Mesothelial cell of epicardium (in vitro differentiated cells): ENCODE measurements around the gene C15orf40. TPM values are rescaled to one million over a fixed set of nuclear protein-coding genes. Genes with fewer than 3 reads are reported as not detected.
A peak's percentile ranks its signal among the peaks of the same experiment; 100 is the strongest.

Experiments
- DNase-seq, 2 experiments: peaks; one replicate each; pipeline ENCODE4 v3.0.0; 2021; ENCODE audit warnings: low spot score in 2 of 2; ENCODE audit not compliant: unreplicated experiment in 2 of 2
- H3K27ac Mint-ChIP-seq: 2 replicates; pipeline ENCODE4 v1.8.0; 2021; ENCODE audit warnings: mixed read lengths
- H3K27me3 Mint-ChIP-seq: 2 replicates; pipeline ENCODE4 v1.8.0; 2021; ENCODE audit warnings: low read depth, mixed read lengths
- H3K36me3 Mint-ChIP-seq: 2 replicates; pipeline ENCODE4 v1.8.0; 2021; ENCODE audit warnings: mixed read lengths
- H3K4me1 Mint-ChIP-seq: 2 replicates; pipeline ENCODE4 v1.8.0; 2021; ENCODE audit warnings: mixed read lengths
- H3K4me3 Mint-ChIP-seq: 2 replicates; pipeline ENCODE4 v1.8.0; 2021; ENCODE audit warnings: mild to moderate bottlenecking, moderate library complexity, mixed read lengths
- H3K9me3 Mint-ChIP-seq: 2 replicates; pipeline ENCODE4 v1.8.0; 2021; ENCODE audit warnings: mixed read lengths
- CTCF ChIP-seq: fragments of 200-600 bp; sonication (generic); IDR thresholded peaks from one replicate; pipeline ENCODE4 v1.5.0; 2021; ENCODE audit warnings: antibody characterized with exemption; ENCODE audit not compliant: unreplicated experiment
- total RNA-seq: library from RNA; stranded (reverse); gene quantifications from 3 replicates; pipeline ENCODE4 v1.2.1, GENCODE V29; 2021

Gene C15orf40
- total RNA-seq, 1 donor from 2014 or later = 18.4 TPM

DNA sequence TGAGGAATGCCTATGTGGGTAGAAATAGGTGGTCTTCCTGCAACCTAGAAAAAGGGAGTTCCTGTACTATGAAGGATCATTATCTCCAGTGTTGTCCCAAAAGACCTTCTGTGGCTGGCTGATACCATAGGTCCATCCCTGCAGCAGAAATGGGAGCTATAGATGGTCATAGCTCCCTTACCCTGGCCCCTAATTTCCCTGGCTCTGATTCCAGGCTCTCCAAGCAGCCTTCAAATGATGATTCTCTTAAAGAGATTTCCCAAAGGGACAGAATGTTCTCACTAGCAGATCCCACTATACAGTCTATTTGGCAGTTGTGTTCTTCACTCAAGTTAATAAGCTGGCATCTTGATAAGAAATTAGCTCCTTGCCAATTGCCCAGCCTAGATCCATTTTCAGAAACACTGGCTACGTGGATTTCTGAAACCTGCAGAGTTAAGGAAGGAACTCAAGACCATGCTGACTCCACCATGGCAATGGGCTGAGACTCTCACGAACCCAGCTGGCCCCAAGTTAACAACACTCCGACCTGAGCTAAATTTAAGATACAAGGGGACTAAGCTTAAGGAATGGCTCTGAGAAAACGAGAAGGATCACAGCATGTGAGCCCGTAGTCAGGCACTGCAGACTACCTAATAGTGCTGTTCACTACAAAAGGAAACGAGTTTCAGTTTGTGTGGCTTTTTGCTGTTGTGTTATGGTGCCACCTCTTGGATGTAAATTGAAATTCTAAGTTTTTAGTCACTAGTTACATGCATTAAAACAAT lies 11.4 kb downstream of the C15orf40 start:
- DNase-seq = no peak
- H3K27ac Mint-ChIP-seq = peak overlapping the region; percentile 15
- H3K4me3 Mint-ChIP-seq = peak overlapping the region; percentile 38

DNA sequence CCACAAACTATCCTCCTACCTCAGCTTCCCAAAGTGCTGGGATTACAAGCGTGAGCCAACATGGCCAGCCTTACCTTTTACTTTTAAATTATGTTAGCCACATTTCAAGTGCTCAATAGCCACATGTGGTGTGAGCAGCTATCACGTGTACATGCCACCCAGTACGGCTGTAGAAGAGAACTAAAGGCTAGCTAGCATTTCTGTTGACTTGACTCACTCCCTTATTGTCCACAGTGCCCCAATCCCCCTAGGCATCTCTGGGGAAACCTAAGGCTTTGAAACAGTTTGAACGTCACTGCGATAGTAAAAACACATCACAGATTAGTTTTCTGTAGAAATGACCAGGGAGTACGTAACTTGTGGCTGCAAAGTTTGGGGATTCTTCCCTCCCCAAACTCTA lies 12.0 kb downstream of the C15orf40 start:
- Mint-ChIP-seq H3K27ac (no peak overlapping the region), H3K27me3 (no peaks in the 10 kb centered on the region), H3K4me1 (peaks cover 5% of the 10 kb centered on the region), H3K4me3 (no peak overlapping the region), H3K9me3 (no peaks in the 10 kb centered on the region), H3K36me3 (peaks cover 3% of the 10 kb centered on the region)
- no peak for DNase-seq
- TF ChIP-seq CTCF = no peak

More for the DNA sequence above, 11.4 kb downstream of the C15orf40 start:
- no peaks in the 10 kb centered on the region for H3K9me3 Mint-ChIP-seq
- no peaks in the 10 kb centered on the region for H3K27me3 Mint-ChIP-seq
- peaks cover 3% of the 10 kb centered on the region for H3K36me3 Mint-ChIP-seq
- peaks cover 5% of the 10 kb centered on the region for H3K4me1 Mint-ChIP-seq
- peak; percentile 23 for TF ChIP-seq CTCF

DNA sequence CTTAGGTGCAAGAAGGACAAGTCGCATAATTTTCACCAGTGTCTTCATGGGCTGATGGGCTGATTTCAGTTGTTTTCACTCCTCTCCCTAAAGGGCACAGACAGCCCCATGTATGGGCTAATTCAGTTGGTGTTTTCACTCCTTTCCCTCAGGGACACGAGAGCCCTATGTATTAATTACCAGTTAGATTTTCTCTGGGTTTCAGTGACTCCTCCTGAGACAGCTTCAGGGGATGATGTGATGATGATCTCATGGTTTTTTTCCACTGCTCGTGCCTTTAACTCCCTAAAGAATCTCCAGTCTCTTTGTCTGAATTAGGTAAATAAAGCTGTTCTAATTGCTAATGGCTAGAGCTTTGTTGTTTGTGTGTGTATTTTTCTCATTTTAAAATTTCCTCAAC lies 15.5 kb downstream of the C15orf40 start:
- no peak overlapping the region for H3K27ac Mint-ChIP-seq
- H3K4me3 Mint-ChIP-seq = no peak overlapping the region

GRCh38 chr15:82995076-82995475 lies 16.4 kb downstream of the C15orf40 start:
- peaks cover 2% of the 10 kb centered on the region for H3K4me1 Mint-ChIP-seq
- H3K4me3 Mint-ChIP-seq = no peak overlapping the region
- H3K27ac Mint-ChIP-seq = no peak overlapping the region
- H3K9me3 Mint-ChIP-seq = no peaks in the 10 kb centered on the region
- TF ChIP-seq CTCF = no peak
- H3K27me3 Mint-ChIP-seq = no peaks in the 10 kb centered on the region
- no peak for DNase-seq
- H3K36me3 Mint-ChIP-seq = peaks cover 10% of the 10 kb centered on the region

More for the DNA sequence above, 15.5 kb downstream of the C15orf40 start:
- Mint-ChIP-seq H3K4me1 (peaks cover 5% of the 10 kb centered on the region), H3K9me3 (no peaks in the 10 kb centered on the region), H3K36me3 (peaks cover 7% of the 10 kb centered on the region), H3K27me3 (no peaks in the 10 kb centered on the region)
- no peak for TF ChIP-seq CTCF
- DNase-seq = no peak

GRCh38 chr15:82993144-82993543 lies 18.3 kb downstream of the C15orf40 start:
- no peak for TF ChIP-seq CTCF
- H3K36me3 Mint-ChIP-seq = peaks cover 16% of the 10 kb centered on the region
- no peaks in the 10 kb centered on the region for H3K27me3 Mint-ChIP-seq
- H3K9me3 Mint-ChIP-seq = no peaks in the 10 kb centered on the region
- H3K27ac Mint-ChIP-seq = no peak overlapping the region
- no peaks in the 10 kb centered on the region for H3K4me1 Mint-ChIP-seq
- no peak for DNase-seq
- H3K4me3 Mint-ChIP-seq = no peak overlapping the region
